RPMI7951 (cell line): ENCODE results near the gene PTGDR2. TPM values are rescaled to one million over a fixed set of nuclear protein-coding genes. Genes with fewer than 3 reads are reported as not detected.
A peak's percentile ranks its signal among the peaks of the same experiment; 100 is the strongest.

Experiments
- DNase-seq: peaks from one replicate; pipeline ENCODE4 v3.0.0-alpha.2; 2012; ENCODE audit warnings: low read depth
- total RNA-seq: library from RNA; depleted of rRNA; stranded (reverse); fragments of >200 nt; shearing (Covaris generic); gene quantifications from 2 replicates; pipeline ENCODE4 v1.2.3, GENCODE V29; 2014

Gene PTGDR2
- total RNA-seq, 1 experiment from 2014 or later, result not detected

GRCh38 chr11:60874421-60875365 lies 18.9 kb upstream of the PTGDR2 start:
- no peak for DNase-seq

- DNase-seq, result no peak
These were observed 17.8 kb upstream of the PTGDR2 start for GRCh38 chr11:60873533-60873932.

GRCh38 chr11:60872961-60873524 lies 17.3 kb upstream of the PTGDR2 start:
- DNase-seq, result peak; percentile 89

- DNase-seq, result peak; percentile 78
These were observed 16.6 kb upstream of the PTGDR2 start for GRCh38 chr11:60872124-60872960.

- peak; percentile 56 for DNase-seq
These were observed 15.8 kb upstream of the PTGDR2 start for GRCh38 chr11:60871378-60872061.

GRCh38 chr11:60870733-60871377 lies 15.1 kb upstream of the PTGDR2 start:
- no peak for DNase-seq

- no peak for DNase-seq
These were observed 14.5 kb upstream of the PTGDR2 start for GRCh38 chr11:60870276-60870675.

- no peak for DNase-seq
These were observed 13.7 kb upstream of the PTGDR2 start for GRCh38 chr11:60869451-60869825.

- no peak for DNase-seq
These were observed 13.1 kb upstream of the PTGDR2 start for GRCh38 chr11:60868682-60869450.

GRCh38 chr11:60867871-60868681 lies 12.3 kb upstream of the PTGDR2 start:
- no peak for DNase-seq

GRCh38 chr11:60866911-60867870 lies 11.4 kb upstream of the PTGDR2 start, which contains the start of gene ZP1:
ZP1 (plus strand) TSS chr11:60867542; CDS start chr11:60867562, 20 bp downstream.
- DNase-seq, result no peak

GRCh38 chr11:60864856-60865513 lies 9.2 kb upstream of the PTGDR2 start:
- no peak for DNase-seq

GRCh38 chr11:60863550-60864521 lies 8.1 kb upstream of the PTGDR2 start:
- DNase-seq, result no peak

GRCh38 chr11:60862171-60862570 lies 6.4 kb upstream of the PTGDR2 start:
- no peak for DNase-seq

GRCh38 chr11:60860943-60861342 lies 5.2 kb upstream of the PTGDR2 start:
- no peak for DNase-seq

GRCh38 chr11:60859616-60860250 lies 4.0 kb upstream of the PTGDR2 start:
- no peak for DNase-seq
